Measurements from ENCODE around the gene NDUFA6.

Gene NDUFA6

DNA sequence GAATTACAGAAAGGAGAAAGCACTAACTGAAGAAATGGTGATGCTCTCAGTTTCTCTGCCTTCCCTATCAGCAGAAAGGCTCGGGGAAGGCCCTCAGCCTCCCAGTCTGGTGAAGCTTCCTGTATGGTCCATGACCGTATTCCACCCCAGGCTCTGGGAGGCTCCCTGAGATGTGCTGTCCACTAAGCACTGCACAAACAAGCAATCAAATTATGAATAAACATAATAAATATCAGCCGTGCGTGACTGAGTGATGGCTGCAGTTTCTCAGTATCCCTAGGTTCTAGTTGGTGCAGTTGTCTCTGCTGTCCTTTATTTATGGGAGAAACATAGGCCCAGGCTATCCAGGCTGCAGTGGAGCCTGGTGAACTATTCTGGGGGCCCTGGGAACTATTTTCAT, 7.5 kb downstream of the NDUFA6 start (continued):
- TF ChIP-seq ZNF202 (tag by site-specific recombination; IDR thresholded peaks at IDR 0.05; ENCODE audit: borderline replicate concordance): no peak
- TF ChIP-seq ZNF274 (IDR thresholded peaks at IDR 0.05; ENCODE audit: low read length): no peak
- TF ChIP-seq ZNF274 (tag by site-specific recombination; IDR thresholded peaks at IDR 0.05; ENCODE audit: borderline replicate concordance): no peak
- TF ChIP-seq SETDB1 (IDR thresholded peaks at IDR 0.05; ENCODE audit: insufficient read length, low read length): no peak
- TF ChIP-seq, protein P1, sequence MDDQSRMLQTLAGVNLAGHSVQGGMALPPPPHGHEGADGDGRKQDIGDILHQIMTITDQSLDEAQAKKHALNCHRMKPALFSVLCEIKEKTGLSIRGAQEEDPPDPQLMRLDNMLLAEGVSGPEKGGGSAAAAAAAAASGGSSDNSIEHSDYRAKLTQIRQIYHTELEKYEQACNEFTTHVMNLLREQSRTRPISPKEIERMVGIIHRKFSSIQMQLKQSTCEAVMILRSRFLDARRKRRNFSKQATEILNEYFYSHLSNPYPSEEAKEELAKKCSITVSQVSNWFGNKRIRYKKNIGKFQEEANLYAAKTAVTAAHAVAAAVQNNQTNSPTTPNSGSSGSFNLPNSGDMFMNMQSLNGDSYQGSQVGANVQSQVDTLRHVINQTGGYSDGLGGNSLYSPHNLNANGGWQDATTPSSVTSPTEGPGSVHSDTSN (CRISPR knock-in tag; IDR thresholded peaks at IDR 0.05): no peak
- no peak for TF ChIP-seq ZNF670 (tag by site-specific recombination; IDR thresholded peaks at IDR 0.05; ENCODE audit: low read depth)
- TF ChIP-seq ZNF560 (tag by site-specific recombination; IDR thresholded peaks at IDR 0.05; ENCODE audit: borderline replicate concordance): no peak
- TF ChIP-seq, protein P2, sequence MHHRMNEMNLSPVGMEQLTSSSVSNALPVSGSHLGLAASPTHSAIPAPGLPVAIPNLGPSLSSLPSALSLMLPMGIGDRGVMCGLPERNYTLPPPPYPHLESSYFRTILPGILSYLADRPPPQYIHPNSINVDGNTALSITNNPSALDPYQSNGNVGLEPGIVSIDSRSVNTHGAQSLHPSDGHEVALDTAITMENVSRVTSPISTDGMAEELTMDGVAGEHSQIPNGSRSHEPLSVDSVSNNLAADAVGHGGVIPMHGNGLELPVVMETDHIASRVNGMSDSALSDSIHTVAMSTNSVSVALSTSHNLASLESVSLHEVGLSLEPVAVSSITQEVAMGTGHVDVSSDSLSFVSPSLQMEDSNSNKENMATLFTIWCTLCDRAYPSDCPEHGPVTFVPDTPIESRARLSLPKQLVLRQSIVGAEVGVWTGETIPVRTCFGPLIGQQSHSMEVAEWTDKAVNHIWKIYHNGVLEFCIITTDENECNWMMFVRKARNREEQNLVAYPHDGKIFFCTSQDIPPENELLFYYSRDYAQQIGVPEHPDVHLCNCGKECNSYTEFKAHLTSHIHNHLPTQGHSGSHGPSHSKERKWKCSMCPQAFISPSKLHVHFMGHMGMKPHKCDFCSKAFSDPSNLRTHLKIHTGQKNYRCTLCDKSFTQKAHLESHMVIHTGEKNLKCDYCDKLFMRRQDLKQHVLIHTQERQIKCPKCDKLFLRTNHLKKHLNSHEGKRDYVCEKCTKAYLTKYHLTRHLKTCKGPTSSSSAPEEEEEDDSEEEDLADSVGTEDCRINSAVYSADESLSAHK (tag by site-specific recombination; IDR thresholded peaks at IDR 0.05): no peak
- TF ChIP-seq KLF16 (tag by site-specific recombination; IDR thresholded peaks at IDR 0.05): no peak
- TF ChIP-seq, protein P3, sequence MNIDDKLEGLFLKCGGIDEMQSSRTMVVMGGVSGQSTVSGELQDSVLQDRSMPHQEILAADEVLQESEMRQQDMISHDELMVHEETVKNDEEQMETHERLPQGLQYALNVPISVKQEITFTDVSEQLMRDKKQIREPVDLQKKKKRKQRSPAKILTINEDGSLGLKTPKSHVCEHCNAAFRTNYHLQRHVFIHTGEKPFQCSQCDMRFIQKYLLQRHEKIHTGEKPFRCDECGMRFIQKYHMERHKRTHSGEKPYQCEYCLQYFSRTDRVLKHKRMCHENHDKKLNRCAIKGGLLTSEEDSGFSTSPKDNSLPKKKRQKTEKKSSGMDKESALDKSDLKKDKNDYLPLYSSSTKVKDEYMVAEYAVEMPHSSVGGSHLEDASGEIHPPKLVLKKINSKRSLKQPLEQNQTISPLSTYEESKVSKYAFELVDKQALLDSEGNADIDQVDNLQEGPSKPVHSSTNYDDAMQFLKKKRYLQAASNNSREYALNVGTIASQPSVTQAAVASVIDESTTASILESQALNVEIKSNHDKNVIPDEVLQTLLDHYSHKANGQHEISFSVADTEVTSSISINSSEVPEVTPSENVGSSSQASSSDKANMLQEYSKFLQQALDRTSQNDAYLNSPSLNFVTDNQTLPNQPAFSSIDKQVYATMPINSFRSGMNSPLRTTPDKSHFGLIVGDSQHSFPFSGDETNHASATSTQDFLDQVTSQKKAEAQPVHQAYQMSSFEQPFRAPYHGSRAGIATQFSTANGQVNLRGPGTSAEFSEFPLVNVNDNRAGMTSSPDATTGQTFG (tag by site-specific recombination; IDR thresholded peaks at IDR 0.05; ENCODE audit: borderline replicate concordance): no peak
- no peak for TF ChIP-seq ZNF530 (tag by site-specific recombination; IDR thresholded peaks at IDR 0.05; ENCODE audit: low read depth)
- no peak for TF ChIP-seq ZNF214 (tag by site-specific recombination; IDR thresholded peaks at IDR 0.05; ENCODE audit: borderline replicate concordance)

DNA sequence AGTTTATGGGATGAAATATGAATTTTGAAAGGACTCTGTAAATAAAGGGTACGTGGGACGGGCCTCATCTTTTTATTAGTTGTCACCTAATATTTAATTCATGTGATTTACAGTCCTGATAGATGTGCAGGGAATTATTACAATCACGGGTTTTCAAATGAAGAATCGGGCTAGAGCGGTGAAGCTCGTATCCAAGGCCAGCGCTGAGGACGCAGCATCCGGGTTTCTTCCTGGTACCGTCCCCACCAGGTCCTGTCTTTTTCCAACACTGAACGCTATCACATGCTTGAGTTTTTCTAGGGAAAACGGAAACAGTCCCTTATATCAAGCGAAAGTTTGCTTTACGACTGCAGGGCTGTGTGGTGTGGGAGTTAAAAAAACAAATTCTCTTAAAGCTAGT, 10.3 kb downstream of the NDUFA6 start:
- Histone ChIP-seq H3K4me1 (ENCODE audit: control insufficient read depth, insufficient read depth, low read length) (peaks cover 4% of the 10 kb centered on the region; the same call in 1 of the 2 replicates), H3K27ac (ENCODE audit: extremely low read depth, low read depth, low read length) (peak overlapping the region; percentile 73; the same call in 1 of the 2 replicates), H3K4me3 (ENCODE audit: low read depth, low read length) (peak overlapping the region; percentile 93), H3K36me3 (ENCODE audit: control insufficient read depth in 2 of 2, insufficient read depth in 1 of 2, low read length in 2 of 2) (peaks cover 0 to 39% of the 10 kb centered on the region in 2 experiments; a peak in 2 of 3 replicates), H3K9me3 (ENCODE audit: control insufficient read depth, insufficient read depth, low read depth, low read length) (no peaks in the 10 kb centered on the region)
- POLR2A ChIA-PET: interaction anchor here (1.0 to 3.3 kb wide), 6 partner anchors 10 to 364 kb away, joined by 3 to 56 read pairs (median 10); partner anchors contain the start of genes CENPM, NAGA and NDUFA6
- CTCF ChIA-PET: interaction anchor here (0.6 to 1.7 kb wide), 7 partner anchors 10 to 364 kb away, joined by 3 to 14 read pairs (median 3); partner anchors contain the start of gene NDUFA6
- TF ChIP-seq KLF7 (tag by site-specific recombination; IDR thresholded peaks at IDR 0.05; ENCODE audit: borderline replicate concordance): no peak
- TF ChIP-seq ZBTB48 (tag by site-specific recombination; IDR thresholded peaks at IDR 0.05): peak; percentile 91
- TF ChIP-seq ZNF274 (IDR thresholded peaks at IDR 0.05; ENCODE audit: low read length): no peak
- TF ChIP-seq ZNF274 (tag by site-specific recombination; IDR thresholded peaks at IDR 0.05; ENCODE audit: borderline replicate concordance): no peak
- no peak for TF ChIP-seq SP2 (tag by site-specific recombination; IDR thresholded peaks at IDR 0.05)
- TF ChIP-seq ZNF433 (tag by site-specific recombination; IDR thresholded peaks at IDR 0.05; ENCODE audit: low read depth): no peak
- no peak for TF ChIP-seq ZNF571 (tag by site-specific recombination; IDR thresholded peaks at IDR 0.05)
- no peak for TF ChIP-seq GLIS2 (tag by site-specific recombination; IDR thresholded peaks at IDR 0.05)
- TF ChIP-seq, protein P2 (tag by site-specific recombination; IDR thresholded peaks at IDR 0.05): no peak
- TF ChIP-seq ZNF404 (tag by site-specific recombination; IDR thresholded peaks at IDR 0.05): no peak
- TF ChIP-seq ZNF660 (tag by site-specific recombination; IDR thresholded peaks at IDR 0.05): no peak
- no peak for TF ChIP-seq ZNF677 (tag by site-specific recombination; IDR thresholded peaks at IDR 0.05)
- no peak for TF ChIP-seq ZNF391 (tag by site-specific recombination; IDR thresholded peaks at IDR 0.05; ENCODE audit: borderline replicate concordance, low read depth)
- TF ChIP-seq ZBTB8A (tag by site-specific recombination; IDR thresholded peaks at IDR 0.05): no peak
- no peak for TF ChIP-seq ZNF548 (tag by site-specific recombination; IDR thresholded peaks at IDR 0.05)
- TF ChIP-seq ZNF311 (tag by site-specific recombination; IDR thresholded peaks at IDR 0.05; ENCODE audit: borderline replicate concordance): no peak
- TF ChIP-seq MZF1 (tag by site-specific recombination; IDR thresholded peaks at IDR 0.05; ENCODE audit: borderline replicate concordance): no peak
- TF ChIP-seq ZNF48 (tag by site-specific recombination; IDR thresholded peaks at IDR 0.05): no peak
- TF ChIP-seq TCF7L2 (IDR thresholded peaks at IDR 0.05; ENCODE audit: borderline replicate concordance, low read depth, low read length): no peak
